H1 (cell line): ENCODE results near the gene SLC12A4. TPM values are rescaled to one million over a fixed set of nuclear protein-coding genes. Genes with fewer than 3 reads are reported as not detected.

Experiments used
- RXRA ChIP-seq: IDR thresholded peaks from 2 replicates; pipeline ENCODE4 v1.6.1; 2011; ENCODE audit warnings: low read depth, mild to moderate bottlenecking, low read length, moderate library complexity; ENCODE audit not compliant: insufficient read depth
- SIN3A ChIP-seq, 2 experiments: IDR thresholded peaks in 1 of 2; conservative IDR thresholded peaks in 1 of 2; 2 replicates each; pipeline ENCODE4 v1.6.1; 2011 to 2012; ENCODE audit warnings: low read length in 2 of 2, improper control_type of control experiment in 1 of 2, low read depth in 1 of 2, mild to moderate bottlenecking in 1 of 2
- SP4 ChIP-seq: IDR thresholded peaks from 2 replicates; pipeline ENCODE4 v1.6.1; 2012; ENCODE audit warnings: low read length, inconsistent platforms
- polyA plus RNA-seq, 7 experiments: library from polyadenylated mRNA; depleted of rRNA in 3 of 7; stranded (reverse) in 5 of 7; unstranded in 2 of 7; fragments of >200 nt in 5 of 7; fragments of 200-250 nt in 2 of 7; gene quantifications; 1 replicate in 5 of 7; 2 replicates in 1 of 7; 4 replicates in 1 of 7; pipeline versions ENCODE4 v1.2.1 to v1.2.3, GENCODE V29; 2011 to 2013; ENCODE audit warnings: missing spikeins in 2 of 7, mixed read lengths in 2 of 7
- total RNA-seq: library from RNA; stranded (reverse); fragmentation: NEBNext Ultra II Directional; extraction: Animal tissue kit (Norgen Biotek cat#: 25700); gene quantifications from 2 replicates; pipeline ENCODE4 v1.2.1, GENCODE V29; 2021

Gene SLC12A4
- total and polyA plus RNA-seq, 2 of the 8 experiments (the other 6 are each of a cell fraction or from before 2014, with no cell fraction given), result 41.3 to 49.3 TPM

GRCh38 chr16:67954421-67955196 lies 13.8 kb downstream of the SLC12A4 start (continued):
- TF ChIP-seq SIN3A (conservative IDR thresholded peaks at IDR 0.05 in 1 of 2, IDR thresholded peaks at IDR 0.05 in 1 of 2; ENCODE audit: low read depth in 1 of 2, low read length in 2 of 2) (no peak), RXRA (no peak), SP4 (no peak)
- TF ChIP-seq, all 59 proteins: peak for 0
